NCI-H446 treated with DMSO at 0.1 percent for 48 hours (cell line): ENCODE measurements around the gene TMED8.
A peak's percentile ranks its signal among the peaks of the same experiment; 100 is the strongest.
"Not testable (repeated sequence)": the region's sequence is repeated elsewhere in the genome, so short reads cannot be mapped to it uniquely, and the experiment has no call there.

ENCODE experiments used
- DNase-seq: peaks from one replicate; lab custom pipeline; 2025; lab: John Stamatoyannopoulos, UW

TMED8 gene

GRCh38 chr14:77376771-77377501 is at the start of gene TMED8, which contains the start of gene SAMD15:
TSS of gene TMED8 (minus strand) at chr14:77377094. CDS start at chr14:77377053, 41 bp downstream.
TSS of gene SAMD15 (plus strand) at chr14:77377379. CDS start at chr14:77377419, 40 bp downstream.
- DNase-seq: peak; percentile 71

GRCh38 chr14:77426396-77426795 is 49.5 kb upstream of the TMED8 start:
- no peak for DNase-seq

- DNase-seq: no peak
Observed at GRCh38 chr14:77424862-77425261, 48.0 kb upstream of the TMED8 start.

- no peak for DNase-seq
Observed at GRCh38 chr14:77423423-77423822, 46.5 kb upstream of the TMED8 start, which contains the start of gene NOXRED1. TSS of gene NOXRED1 (minus strand) at chr14:77423523. CDS start at chr14:77422889, 634 bp downstream.

- no peak for DNase-seq
Observed at GRCh38 chr14:77421201-77421600, 44.3 kb upstream of the TMED8 start.

GRCh38 chr14:77416836-77417235 is 39.9 kb upstream of the TMED8 start:
- no peak for DNase-seq

GRCh38 chr14:77416098-77416497 is 39.2 kb upstream of the TMED8 start:
- DNase-seq: not testable (repeated sequence)

- not testable (repeated sequence) for DNase-seq
Observed at GRCh38 chr14:77415403-77416030, 38.6 kb upstream of the TMED8 start.

GRCh38 chr14:77409131-77409533 is 32.2 kb upstream of the TMED8 start:
- no peak for DNase-seq

- no peak for DNase-seq
Observed at GRCh38 chr14:77407158-77407557, 30.3 kb upstream of the TMED8 start.

GRCh38 chr14:77406718-77407117 is 29.8 kb upstream of the TMED8 start:
- no peak for DNase-seq

- DNase-seq: no peak
Observed at GRCh38 chr14:77406086-77406485, 29.2 kb upstream of the TMED8 start.

- no peak for DNase-seq
Observed at GRCh38 chr14:77403768-77404167, 26.9 kb upstream of the TMED8 start.

GRCh38 chr14:77400216-77400615 is 23.3 kb upstream of the TMED8 start:
- no peak for DNase-seq

GRCh38 chr14:77390188-77390587 is 13.3 kb upstream of the TMED8 start:
- DNase-seq: no peak

GRCh38 chr14:77378701-77379100 is 1.8 kb upstream of the TMED8 start:
- no peak for DNase-seq

- DNase-seq: no peak
Observed at GRCh38 chr14:77377502-77377844, 579 bp upstream of the TMED8 start.

- DNase-seq: no peak
Observed at GRCh38 chr14:77375973-77376770, 722 bp downstream of the TMED8 start.

GRCh38 chr14:77375164-77375950 is 1.5 kb downstream of the TMED8 start:
- no peak for DNase-seq

- DNase-seq: no peak
Observed at GRCh38 chr14:77372304-77372841, 4.5 kb downstream of the TMED8 start.

GRCh38 chr14:77369285-77369684 is 7.6 kb downstream of the TMED8 start:
- DNase-seq: no peak

- no peak for DNase-seq
Observed at GRCh38 chr14:77364146-77364545, 12.7 kb downstream of the TMED8 start.
